ENCODE measurements around the gene KCTD2. TPM values are rescaled to one million over a fixed set of nuclear protein-coding genes. Genes with fewer than 3 reads are reported as not detected.

The KCTD2 gene
- total and polyA plus RNA-seq, 10 donors, result 11.0 to 28.4 (median 25.2) TPM

- peaks cover 31 to 98% (median 64%) of the 10 kb centered on the region in 6 donors for H3K4me1 ChIP-seq
Observed at GRCh38 chr17:75113798-75114551, 67.0 kb downstream of the KCTD2 start.

GRCh38 chr17:75114552-75115314 lies 67.7 kb downstream of the KCTD2 start:
- DNase-seq, result no peak
- no peaks in the 10 kb centered on the region for H3K9me3 ChIP-seq
- H3K27me3 ChIP-seq (replicated peaks in 1 of 7), result no peaks in the 10 kb centered on the region
- WGBS, 5 donors, result 22 to 31% (median 25%) methylated on average over 19 of the region's 19 CpGs
- no peak for TF ChIP-seq POLR2A (IDR thresholded peaks at IDR 0.05)
- TF ChIP-seq CTCF (IDR thresholded peaks at IDR 0.05 in 8 of 11, conservative IDR thresholded peaks at IDR 0.05 in 3 of 11), result no peak
- no peak for TF ChIP-seq POLR2AphosphoS5 (IDR thresholded peaks at IDR 0.05)
- H3K27ac ChIP-seq, result peak overlapping the region; percentile 81 to 95 (median 92)
- H3K4me3 ChIP-seq, result peak overlapping the region; percentile 33 to 70 (median 48)
- intact Hi-C loops (cut with DNase I; ENCODE audit: low total_unique reads), result loop anchor here (10.0 kb wide), 1 partner anchor 60 kb away; no protein-coding TSS in a partner anchor
- H3K36me3 ChIP-seq, result peaks cover 0 to 35% (median 0%) of the 10 kb centered on the region in 6 donors
- peaks cover 27 to 95% (median 62%) of the 10 kb centered on the region in 6 donors for H3K4me1 ChIP-seq

More at GRCh38 chr17:75113798-75114551, 67.0 kb downstream of the KCTD2 start:
- intact Hi-C loops (cut with DNase I; ENCODE audit: low total_unique reads), result loop anchor here (10.0 kb wide), 1 partner anchor 61 kb away; no protein-coding TSS in a partner anchor
- peak; percentile 94 for DNase-seq
- no peak for TF ChIP-seq POLR2A (IDR thresholded peaks at IDR 0.05)
- TF ChIP-seq CTCF (IDR thresholded peaks at IDR 0.05 in 8 of 11, conservative IDR thresholded peaks at IDR 0.05 in 3 of 11), result peak; percentile 96 to 99 (median 98)
- TF ChIP-seq POLR2AphosphoS5 (IDR thresholded peaks at IDR 0.05), result peak; percentile 66 to 74 (median 71)
- peak overlapping the region; percentile 33 to 70 (median 48) for H3K4me3 ChIP-seq
- H3K27me3 ChIP-seq (replicated peaks in 1 of 7), result no peaks in the 10 kb centered on the region
- peaks cover 0 to 30% (median 0%) of the 10 kb centered on the region in 6 donors for H3K36me3 ChIP-seq
- WGBS, 5 donors, result 0 to 3% (median 3%) methylated on average over 18 to 22 of the region's 22 CpGs
- peak overlapping the region; percentile 81 to 95 (median 92) for H3K27ac ChIP-seq
- no peaks in the 10 kb centered on the region for H3K9me3 ChIP-seq

Small RNA genes within 50 kb of the gene (small RNA-seq; reads per million reads assigned to genes)
- gene AC111186.1 (0 reads per million in 4 donors), gene RF00019 (0 reads per million in 4 donors), gene RN7SL573P (0 reads per million in 4 donors), gene RNU6-362P (0 reads per million in 4 donors)

Other genes with a start within 250 kb of the KCTD2 start
- 1 to 10 TPM in 1 of 7 donors, under 1 TPM in 3, not detected in 3; 0.17 to 1.5 (median 0.43) TPM for gene GRIN2C, start 187.3 kb upstream of the KCTD2 start, total RNA-seq
- under 1 TPM in 2 of 3 donors, not detected in 1; 0.02 to 0.16 TPM for gene GRIN2C, start 187.3 kb upstream of the KCTD2 start, polyA plus RNA-seq
- gene FDXR, start 174.2 kb upstream of the KCTD2 start, total RNA-seq, result 100 to 1,000 TPM in 1 of 7 donors, 10 to 100 TPM in 6; 17.7 to 114 (median 41.3) TPM
- gene FDXR, start 174.2 kb upstream of the KCTD2 start, polyA plus RNA-seq, result 10 to 100 TPM; 13.6 to 66.1 (median 17.9) TPM
- 1 to 10 TPM; 1.5 to 8.8 (median 5.4) TPM for gene FADS6, start 153.6 kb upstream of the KCTD2 start, total RNA-seq
- gene FADS6, start 153.6 kb upstream of the KCTD2 start, polyA plus RNA-seq, result 1 to 10 TPM in 1 of 3 donors, under 1 TPM in 2; 0.13 to 2.4 (median 0.61) TPM
- not detected for gene USH1G, start 124.0 kb upstream of the KCTD2 start, total RNA-seq
- not detected for gene USH1G, start 124.0 kb upstream of the KCTD2 start, polyA plus RNA-seq
- gene OTOP2, start 123.0 kb upstream of the KCTD2 start, total RNA-seq, result not detected
- gene OTOP2, start 123.0 kb upstream of the KCTD2 start, polyA plus RNA-seq, result not detected
- gene OTOP3, start 111.3 kb upstream of the KCTD2 start, total RNA-seq, result not detected
- gene OTOP3, start 111.3 kb upstream of the KCTD2 start, polyA plus RNA-seq, result not detected
- gene HID1, start 74.5 kb upstream of the KCTD2 start, total RNA-seq, result 10 to 100 TPM; 11.9 to 39.4 (median 26.5) TPM
- gene HID1, start 74.5 kb upstream of the KCTD2 start, polyA plus RNA-seq, result 10 to 100 TPM in 2 of 3 donors, 1 to 10 TPM in 1; 5.2 to 23.8 (median 17.2) TPM
- gene CDR2L, start 59.6 kb upstream of the KCTD2 start, total RNA-seq, result 1 to 10 TPM; 1.5 to 6.0 (median 3.0) TPM
- gene CDR2L, start 59.6 kb upstream of the KCTD2 start, polyA plus RNA-seq, result 1 to 10 TPM in 1 of 3 donors, under 1 TPM in 2; 0.48 to 1.5 (median 0.85) TPM
- 10 to 100 TPM; 16.5 to 60.7 (median 20.5) TPM for gene MRPL58, start 34.6 kb upstream of the KCTD2 start, total RNA-seq
- gene MRPL58, start 34.6 kb upstream of the KCTD2 start, polyA plus RNA-seq, result 10 to 100 TPM; 33.1 to 43.3 (median 41.6) TPM
- 100 to 1,000 TPM; 124 to 164 (median 137) TPM for gene ATP5PD, start 256 bp upstream of the KCTD2 start, total RNA-seq
- 100 to 1,000 TPM; 257 to 312 (median 270) TPM for gene ATP5PD, start 256 bp upstream of the KCTD2 start, polyA plus RNA-seq
- gene SLC16A5, start 40.7 kb downstream of the KCTD2 start, total RNA-seq, result 10 to 100 TPM in 6 of 7 donors, 1 to 10 TPM in 1; 9.3 to 31.0 (median 14.9) TPM
- gene SLC16A5, start 40.7 kb downstream of the KCTD2 start, polyA plus RNA-seq, result 1 to 10 TPM; 3.1 to 6.4 (median 4.7) TPM
- 10 to 100 TPM; 10.5 to 19.2 (median 14.7) TPM for gene ARMC7, start 62.7 kb downstream of the KCTD2 start, total RNA-seq
- 10 to 100 TPM in 2 of 3 donors, 1 to 10 TPM in 1; 7.8 to 12.4 (median 10.0) TPM for gene ARMC7, start 62.7 kb downstream of the KCTD2 start, polyA plus RNA-seq
- 10 to 100 TPM; 48.2 to 77.9 (median 54.6) TPM for gene NT5C, start 84.5 kb downstream of the KCTD2 start, total RNA-seq
- gene NT5C, start 84.5 kb downstream of the KCTD2 start, polyA plus RNA-seq, result 100 to 1,000 TPM; 105 to 145 (median 139) TPM
- gene JPT1, start 107.3 kb downstream of the KCTD2 start, total RNA-seq, result 100 to 1,000 TPM in 2 of 7 donors, 10 to 100 TPM in 5; 47.1 to 116 (median 92.1) TPM
- gene JPT1, start 107.3 kb downstream of the KCTD2 start, polyA plus RNA-seq, result 100 to 1,000 TPM; 106 to 192 (median 164) TPM
- gene SUMO2, start 135.7 kb downstream of the KCTD2 start, total RNA-seq, result 100 to 1,000 TPM in 4 of 7 donors, 10 to 100 TPM in 3; 67.7 to 310 (median 251) TPM
- 100 to 1,000 TPM in 2 of 3 donors, 10 to 100 TPM in 1; 97.3 to 127 (median 117) TPM for gene SUMO2, start 135.7 kb downstream of the KCTD2 start, polyA plus RNA-seq
- gene NUP85, start 158.5 kb downstream of the KCTD2 start, total RNA-seq, result 10 to 100 TPM; 35.5 to 83.8 (median 66.1) TPM
- gene NUP85, start 158.5 kb downstream of the KCTD2 start, polyA plus RNA-seq, result 10 to 100 TPM; 45.8 to 79.8 (median 61.8) TPM
- 10 to 100 TPM; 38.0 to 73.7 (median 65.2) TPM for gene GGA3, start 214.4 kb downstream of the KCTD2 start, total RNA-seq
- 10 to 100 TPM; 14.1 to 37.9 (median 26.9) TPM for gene GGA3, start 214.4 kb downstream of the KCTD2 start, polyA plus RNA-seq
- gene MRPS7, start 214.7 kb downstream of the KCTD2 start, total RNA-seq, result 10 to 100 TPM; 32.2 to 38.4 (median 35.1) TPM
- 10 to 100 TPM; 39.1 to 62.7 (median 47.2) TPM for gene MRPS7, start 214.7 kb downstream of the KCTD2 start, polyA plus RNA-seq
- 10 to 100 TPM; 27.1 to 47.3 (median 38.0) TPM for gene MIF4GD, start 224.0 kb downstream of the KCTD2 start, total RNA-seq
- 10 to 100 TPM; 28.2 to 38.0 (median 34.3) TPM for gene MIF4GD, start 224.0 kb downstream of the KCTD2 start, polyA plus RNA-seq
- 10 to 100 TPM; 12.4 to 32.5 (median 19.1) TPM for gene SLC25A19, start 242.2 kb downstream of the KCTD2 start, total RNA-seq
- 10 to 100 TPM; 18.5 to 21.2 (median 19.2) TPM for gene SLC25A19, start 242.2 kb downstream of the KCTD2 start, polyA plus RNA-seq

Measured in spleen (tissue), 11 donors.